NCI-H2196 treated with DMSO at 0.1 percent for 48 hours (cell line): ENCODE measurements around the gene MTF1.
"Not testable (repeated sequence)": the region's sequence is repeated elsewhere in the genome, so short reads cannot be mapped to it uniquely, and the experiment has no call there.

Experiments used
- DNase-seq: peaks from one replicate; lab custom pipeline; 2025; ENCODE audit not compliant: unreplicated experiment; lab: John Stamatoyannopoulos, UW

Gene MTF1

DNA sequence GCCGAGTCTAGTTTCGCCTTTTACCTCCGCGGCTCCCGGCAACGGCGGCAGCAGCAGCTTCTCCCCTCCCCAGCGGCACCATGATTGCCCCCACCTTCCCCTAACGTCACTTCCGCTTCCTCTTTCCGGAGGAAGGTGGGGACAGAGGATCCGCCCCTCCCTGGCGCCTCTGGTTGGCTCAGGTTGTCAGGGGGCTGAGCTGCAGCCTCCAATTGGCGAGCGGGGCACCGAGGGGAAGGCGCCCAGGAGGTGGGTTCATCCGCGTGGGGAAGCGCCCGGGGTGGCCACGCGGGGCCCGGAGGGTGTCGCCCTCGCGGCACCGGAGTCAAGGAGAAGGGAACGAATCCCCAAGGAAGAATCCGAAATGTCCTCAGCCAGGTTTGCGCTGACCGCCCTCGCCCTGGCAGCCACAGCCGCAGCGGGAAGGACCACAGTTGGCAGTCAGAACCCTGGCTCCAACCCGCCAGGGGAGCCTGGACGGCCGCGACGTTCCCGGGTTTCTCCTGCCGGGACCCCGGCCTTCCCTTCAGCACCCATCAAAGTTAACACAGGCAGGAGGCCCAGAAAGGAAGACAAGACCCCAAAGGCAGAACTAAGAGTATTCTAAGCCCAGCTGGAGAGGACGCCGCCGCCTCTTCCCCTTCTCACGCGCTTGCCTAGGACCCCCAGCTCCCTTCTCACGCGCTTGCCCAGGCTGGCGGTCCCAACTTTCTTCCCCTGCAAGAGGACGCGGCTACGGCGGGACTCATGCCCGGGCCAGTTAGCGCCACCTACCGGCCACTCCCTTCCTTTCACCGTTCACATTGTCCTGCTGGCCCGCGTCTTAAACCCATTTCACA lies at the start of gene MTF1:
MTF1 (minus strand) TSS at position 86 of the 839 bp plus-strand sequence. CDS start 1,934 bp downstream, outside the sequence.
- peak; percentile 95 for DNase-seq

GRCh38 chr1:37908531-37908930 lies 49.1 kb upstream of the MTF1 start:
- DNase-seq: not testable (repeated sequence)

- not testable (repeated sequence) for DNase-seq
These were observed 48.2 kb upstream of the MTF1 start for GRCh38 chr1:37907416-37908125.

DNA sequence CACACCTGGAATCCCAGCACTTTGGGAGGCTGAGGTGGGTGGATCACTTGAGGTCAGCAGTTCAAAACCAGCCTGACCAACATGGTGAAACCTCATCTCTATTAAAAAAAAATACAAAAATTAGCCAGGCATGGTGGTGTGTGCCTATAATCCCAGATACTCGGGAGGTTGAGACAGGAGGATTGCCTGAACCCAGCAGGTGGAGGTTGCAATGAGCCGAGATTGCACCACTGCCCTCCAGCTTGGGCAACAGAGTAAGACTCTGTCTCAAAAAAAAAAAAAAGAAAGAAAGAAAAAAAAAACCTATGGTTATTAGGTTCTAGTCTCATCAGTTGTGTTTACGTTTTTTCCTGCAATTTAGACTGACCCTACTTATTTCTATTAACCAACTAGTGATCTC lies 47.2 kb upstream of the MTF1 start:
- not testable (repeated sequence) for DNase-seq

GRCh38 chr1:37905727-37906126 lies 46.3 kb upstream of the MTF1 start:
- DNase-seq: no peak

GRCh38 chr1:37903921-37904320 lies 44.5 kb upstream of the MTF1 start:
- DNase-seq: not testable (repeated sequence)

DNA sequence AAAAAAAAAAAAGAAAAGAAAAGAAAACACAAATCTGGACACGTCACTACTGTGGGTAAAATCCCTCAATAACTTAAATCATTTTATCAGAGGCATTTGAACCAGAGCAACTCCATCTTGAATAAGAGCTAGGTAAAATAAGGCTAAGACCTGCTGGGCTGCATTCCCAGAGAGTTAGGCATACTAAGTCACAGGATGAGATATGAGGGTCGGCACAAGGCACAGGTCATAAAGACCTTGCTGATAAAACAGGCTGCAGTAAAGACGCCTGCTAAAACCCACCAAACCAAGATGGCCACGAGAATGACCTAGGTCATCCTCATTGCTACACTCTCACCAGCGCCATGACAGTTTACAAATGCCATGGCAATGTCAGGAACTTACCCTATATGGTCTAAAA lies 43.6 kb upstream of the MTF1 start:
- no peak for DNase-seq

- DNase-seq: no peak
These were observed 42.5 kb upstream of the MTF1 start for GRCh38 chr1:37901893-37902225.

GRCh38 chr1:37901191-37901892 lies 42.0 kb upstream of the MTF1 start:
- DNase-seq: no peak

- DNase-seq: not testable (repeated sequence)
These were observed 38.2 kb upstream of the MTF1 start for GRCh38 chr1:37897563-37897962.

GRCh38 chr1:37893673-37894072 lies 34.3 kb upstream of the MTF1 start:
- no peak for DNase-seq

DNA sequence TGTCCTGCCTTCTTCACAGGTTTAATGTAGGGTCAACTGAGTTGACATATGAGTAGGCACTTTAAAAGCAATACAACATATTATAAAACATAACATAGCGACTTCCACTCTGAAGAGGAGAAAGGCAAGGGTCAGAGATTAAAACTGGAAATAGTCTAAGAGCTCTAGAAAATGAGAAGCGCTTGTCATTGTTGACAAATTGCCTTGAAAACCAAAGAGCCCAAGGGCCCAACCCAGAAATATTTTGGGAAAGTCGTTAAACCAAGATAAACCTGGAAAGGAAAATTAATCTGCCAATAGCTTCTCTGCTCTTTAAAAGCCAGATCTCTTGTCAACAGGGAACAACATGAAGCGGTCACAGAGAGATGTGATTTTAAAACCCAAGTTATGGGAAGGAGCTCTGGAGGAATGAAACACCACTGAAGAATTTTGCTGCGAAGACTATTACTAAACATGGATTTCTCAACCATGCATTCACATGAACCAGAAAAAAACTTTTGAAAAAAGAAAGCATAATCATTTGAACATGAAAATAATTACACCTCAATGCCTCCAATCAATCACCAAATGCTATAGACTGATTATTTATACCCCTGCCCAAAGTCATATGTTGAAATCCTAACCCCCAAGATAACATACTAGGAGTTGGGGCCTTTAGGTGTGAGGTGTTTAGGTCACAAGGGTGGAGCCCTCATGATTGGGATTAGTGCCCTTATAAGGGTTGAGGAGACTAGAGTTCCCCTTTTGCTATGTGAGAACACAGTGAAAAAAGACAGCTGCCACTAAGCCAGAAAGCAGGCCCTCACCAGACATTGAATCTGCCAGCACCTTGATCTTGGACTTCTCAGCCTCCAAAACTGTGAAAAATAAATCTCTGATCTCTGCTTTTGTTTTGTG lies 33.0 kb upstream of the MTF1 start:
- DNase-seq: no peak

GRCh38 chr1:37890378-37891014 lies 31.1 kb upstream of the MTF1 start:
- DNase-seq: peak; percentile 35

DNA sequence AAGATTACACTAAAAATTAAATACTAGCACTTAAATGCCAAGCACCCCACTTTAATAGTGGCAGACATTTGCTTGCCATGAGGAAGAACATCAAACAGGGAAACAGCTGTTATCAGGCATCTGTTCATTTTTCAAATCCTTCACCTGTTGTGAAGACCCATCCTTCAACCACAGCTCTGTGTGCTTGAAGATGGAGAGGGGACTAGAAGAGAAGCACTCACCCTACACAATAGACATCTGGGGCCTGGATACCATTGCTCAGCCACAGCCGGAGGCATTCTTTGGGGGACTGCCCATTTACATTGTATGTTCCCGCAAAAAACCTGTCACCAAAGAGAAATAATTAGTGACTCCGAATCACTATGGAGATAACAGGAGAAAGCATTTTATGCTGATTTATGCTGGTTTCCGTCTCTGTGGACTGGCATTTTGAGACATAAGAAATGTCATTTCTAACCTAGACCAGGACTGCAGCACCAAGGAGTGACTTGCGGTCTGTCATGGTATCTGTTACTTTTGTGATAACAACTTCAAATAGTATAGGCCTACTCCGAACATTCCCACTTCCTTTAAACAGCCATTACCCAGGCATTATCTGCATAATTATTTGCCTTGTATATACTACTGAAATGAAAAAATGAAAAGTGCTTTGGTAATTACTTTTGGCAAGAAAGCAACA lies 28.8 kb upstream of the MTF1 start:
- DNase-seq: no peak

DNA sequence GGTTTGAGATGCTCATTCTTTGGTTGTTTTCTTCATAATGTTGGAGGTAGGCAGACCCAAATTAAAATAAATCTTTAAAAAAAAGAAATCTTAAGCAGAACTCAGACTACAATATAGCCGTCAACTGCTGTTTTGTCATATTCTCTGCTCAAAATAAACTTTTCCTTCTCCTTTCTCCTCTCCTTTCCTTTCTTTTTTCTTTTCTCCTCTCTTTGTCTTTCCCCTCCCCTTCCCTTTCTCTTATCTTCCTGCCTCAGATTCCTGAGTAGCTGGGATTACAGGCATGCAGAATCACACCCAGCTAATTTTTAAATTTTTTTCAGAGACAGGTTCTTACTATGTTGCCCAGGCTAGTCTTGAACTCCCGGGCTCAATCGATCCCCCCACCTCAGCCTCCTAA lies 24.8 kb upstream of the MTF1 start:
- DNase-seq: no peak

DNA sequence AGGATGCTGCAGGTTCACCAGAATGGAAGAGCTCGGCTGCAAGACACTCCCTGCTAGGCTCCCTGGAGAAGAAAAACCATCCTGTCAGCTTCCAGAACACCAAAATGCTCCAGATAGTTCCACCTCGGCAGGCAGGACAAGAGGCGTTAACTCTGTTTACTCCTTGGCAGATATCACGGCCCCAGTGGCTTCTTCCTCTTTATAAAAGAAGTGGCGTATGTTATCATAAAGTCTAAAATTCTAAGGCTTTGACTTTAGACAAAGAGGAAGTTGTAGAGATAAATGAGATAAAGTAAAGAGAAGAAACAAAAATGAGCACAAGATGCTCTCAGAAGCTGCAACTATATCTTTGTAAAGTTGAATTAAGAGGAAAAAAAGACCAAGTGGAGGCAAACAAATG lies 24.3 kb upstream of the MTF1 start:
- DNase-seq: no peak

DNA sequence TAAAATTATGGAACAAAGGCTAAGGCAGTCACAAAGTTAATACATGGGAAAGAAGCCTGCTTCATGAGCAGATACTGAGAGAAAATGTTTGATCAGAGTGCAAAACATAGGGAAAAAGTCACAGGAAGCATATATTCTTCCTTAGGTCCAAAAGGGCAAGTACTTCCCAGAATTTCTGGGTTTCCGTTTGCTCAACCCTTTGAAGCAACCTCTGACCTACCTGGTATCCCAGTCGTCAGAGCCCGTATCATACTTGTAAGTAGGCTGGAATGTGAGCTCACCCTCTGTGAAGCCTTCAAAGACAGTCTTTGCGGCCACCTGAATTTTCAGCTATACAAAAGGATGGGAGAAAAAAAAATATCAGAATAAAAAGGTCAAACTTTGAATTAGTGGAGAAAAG lies 20.5 kb upstream of the MTF1 start:
- no peak for DNase-seq

DNA sequence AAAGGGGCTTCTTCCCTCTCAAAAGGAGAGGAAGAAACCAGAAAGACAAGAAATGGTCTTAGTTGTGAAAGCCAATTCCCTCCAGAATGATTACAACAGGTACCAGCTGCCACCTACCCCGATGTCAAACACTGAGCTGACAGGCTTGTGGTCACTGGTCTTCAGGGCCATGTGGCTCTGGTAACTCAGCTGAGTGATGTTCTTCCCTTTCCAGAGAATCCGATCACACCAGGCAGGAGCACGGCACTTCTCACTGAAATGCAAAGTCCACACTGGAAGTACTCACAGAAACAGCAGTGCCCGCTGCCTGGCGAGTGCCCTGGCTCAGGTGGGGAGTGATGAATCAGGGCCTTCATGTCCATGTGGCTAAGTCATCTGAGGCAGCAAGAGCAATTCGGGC lies 18.7 kb upstream of the MTF1 start:
- DNase-seq: no peak

GRCh38 chr1:37875833-37876232 lies 16.4 kb upstream of the MTF1 start:
- no peak for DNase-seq

GRCh38 chr1:37872692-37873091 lies 13.3 kb upstream of the MTF1 start:
- DNase-seq: no peak
